Activated effector memory CD4-positive, alpha-beta T cell treated with anti-CD3 and anti-CD28 coated beads, Interleukin-2, amount 50 U/mL, for 16 hours (primary cell): ENCODE measurements around the gene SNED1.

Experiments used
- DNase-seq: peaks from one replicate; pipeline ENCODE4 v3.0.0-alpha.2; 2020

The SNED1 gene

GRCh38 chr2:241049739-241050623 is 51.6 kb downstream of the SNED1 start:
- DNase-seq: no peak

GRCh38 chr2:241050624-241051577 is 52.5 kb downstream of the SNED1 start:
- no peak for DNase-seq

GRCh38 chr2:241051578-241052487 is 53.4 kb downstream of the SNED1 start:
- DNase-seq: peak; percentile 43

GRCh38 chr2:241052677-241053360 is 54.4 kb downstream of the SNED1 start:
- no peak for DNase-seq

- no peak for DNase-seq
Observed at GRCh38 chr2:241053576-241054251, 55.3 kb downstream of the SNED1 start.

- no peak for DNase-seq
Observed at GRCh38 chr2:241061275-241061674, 62.9 kb downstream of the SNED1 start.

- no peak for DNase-seq
Observed at GRCh38 chr2:241062389-241063092, 64.1 kb downstream of the SNED1 start.

GRCh38 chr2:241063093-241063551 is 64.7 kb downstream of the SNED1 start:
- DNase-seq: no peak

- no peak for DNase-seq
Observed at GRCh38 chr2:241063587-241063986, 65.2 kb downstream of the SNED1 start.

GRCh38 chr2:241064008-241064801 is 65.8 kb downstream of the SNED1 start:
- peak; percentile 81 for DNase-seq

- DNase-seq: no peak
Observed at GRCh38 chr2:241064802-241065354, 66.5 kb downstream of the SNED1 start.

GRCh38 chr2:241065355-241065803 is 67.0 kb downstream of the SNED1 start:
- no peak for DNase-seq

- DNase-seq: no peak
Observed at GRCh38 chr2:241066171-241066892, 67.9 kb downstream of the SNED1 start.

GRCh38 chr2:241066893-241067341 is 68.5 kb downstream of the SNED1 start:
- no peak for DNase-seq

- DNase-seq: no peak
Observed at GRCh38 chr2:241067501-241068135, 69.2 kb downstream of the SNED1 start.

- no peak for DNase-seq
Observed at GRCh38 chr2:241068136-241068941, 69.9 kb downstream of the SNED1 start.
